Eye (tissue), 1 donor: ENCODE data around the gene PIK3C2G.
"Not testable (repeated sequence)": the region's sequence is repeated elsewhere in the genome, so short reads cannot be mapped to it uniquely, and the experiment has no call there.

Experiments used
- DNase-seq: peaks from one replicate; pipeline ENCODE4 v3.0.0-alpha.2; 2015

PIK3C2G gene

GRCh38 chr12:18651525-18651924 is 390.2 kb downstream of the PIK3C2G start:
- no peak for DNase-seq

DNA sequence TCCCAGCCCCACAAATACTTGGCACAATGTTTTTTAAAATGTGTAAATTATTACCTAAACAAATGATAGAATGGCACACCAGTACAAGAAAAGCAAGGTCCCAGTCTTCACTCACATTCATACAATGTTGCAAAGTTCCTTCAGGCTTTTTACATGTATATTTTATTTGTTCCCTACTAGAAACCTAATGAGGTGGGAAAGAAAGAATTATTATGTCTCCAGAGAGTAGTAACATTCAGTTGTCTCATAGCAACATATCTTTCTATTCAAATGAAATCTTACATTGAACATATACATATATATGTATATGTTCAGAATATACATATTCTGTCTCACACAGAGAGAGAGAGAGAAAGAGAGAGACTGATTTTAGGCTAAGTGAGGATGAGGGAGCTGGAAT is 391.3 kb downstream of the PIK3C2G start:
- no peak for DNase-seq

DNA sequence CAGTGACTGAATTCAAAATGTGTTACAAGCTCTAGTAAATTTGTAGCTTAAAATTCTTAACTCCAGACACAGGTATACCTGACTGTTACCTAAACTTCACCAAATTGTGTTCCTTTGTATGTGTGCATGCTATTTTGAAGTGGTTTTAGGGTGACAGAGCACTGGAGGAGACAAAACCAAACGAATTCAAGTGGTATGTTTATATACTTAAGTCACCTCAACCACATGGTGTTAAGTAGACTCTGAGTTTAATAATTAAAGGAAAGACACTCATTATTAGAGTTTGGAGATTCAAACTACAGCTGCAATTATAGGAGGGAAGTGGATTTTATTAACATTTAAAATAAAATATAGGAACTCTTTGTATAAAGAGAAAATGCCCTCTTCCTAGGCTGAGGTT is 392.1 kb downstream of the PIK3C2G start:
- DNase-seq, result no peak

DNA sequence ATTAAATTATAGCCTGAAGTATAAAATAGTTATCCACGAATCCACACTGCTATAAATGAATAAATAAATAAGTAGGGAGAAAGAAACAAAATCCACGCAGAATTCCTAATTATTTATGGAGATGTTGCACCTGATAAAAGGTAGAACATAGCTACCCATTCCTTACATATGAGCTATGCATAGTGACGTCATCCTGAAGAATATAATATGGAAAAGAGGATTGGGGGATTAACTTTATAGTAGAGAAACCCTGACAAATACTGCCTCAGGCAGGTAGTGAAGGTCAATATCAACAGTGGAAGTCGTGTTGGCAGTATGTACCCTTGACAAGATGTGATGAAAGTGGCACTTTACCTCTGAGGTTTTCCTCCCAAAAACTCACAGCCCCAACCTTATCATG is 394.0 kb downstream of the PIK3C2G start:
- DNase-seq, result no peak

- DNase-seq, result no peak
Measured at GRCh38 chr12:18658179-18658578, 396.9 kb downstream of the PIK3C2G start.

- DNase-seq, result no peak
Measured at GRCh38 chr12:18658829-18659228, 397.5 kb downstream of the PIK3C2G start.

GRCh38 chr12:18676141-18676540 is 414.8 kb downstream of the PIK3C2G start:
- DNase-seq, result no peak

DNA sequence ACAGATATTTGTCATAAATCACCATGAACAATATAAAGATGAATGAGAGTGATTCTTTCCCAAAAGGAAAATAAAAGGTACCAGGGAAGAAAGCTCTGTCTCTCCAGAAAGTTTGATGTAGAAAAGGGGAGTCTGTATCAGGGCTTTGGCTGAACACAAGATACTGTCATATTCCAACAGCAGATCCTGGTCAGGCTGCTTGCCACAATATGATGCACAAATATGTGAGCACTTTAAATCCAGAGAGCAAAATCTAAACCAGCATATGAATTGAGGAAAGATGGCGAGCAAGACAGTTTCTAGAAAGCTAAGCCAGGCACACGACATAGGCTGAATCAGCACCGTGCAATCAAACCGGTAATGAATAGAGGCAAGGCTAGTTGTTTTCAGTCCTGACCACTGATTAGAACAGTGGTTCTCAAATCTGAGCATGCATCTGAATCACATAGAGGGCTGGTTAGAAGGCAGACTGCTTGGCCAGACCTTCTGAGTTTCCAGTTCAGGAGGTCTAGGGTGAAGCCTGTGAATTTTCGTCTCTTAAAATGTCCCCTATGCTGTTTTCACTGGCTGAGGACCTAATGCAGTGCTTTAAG is 415.8 kb downstream of the PIK3C2G start:
- peak; percentile 8 for DNase-seq

- no peak for DNase-seq
Measured at GRCh38 chr12:18681818-18682217, 420.5 kb downstream of the PIK3C2G start.

DNA sequence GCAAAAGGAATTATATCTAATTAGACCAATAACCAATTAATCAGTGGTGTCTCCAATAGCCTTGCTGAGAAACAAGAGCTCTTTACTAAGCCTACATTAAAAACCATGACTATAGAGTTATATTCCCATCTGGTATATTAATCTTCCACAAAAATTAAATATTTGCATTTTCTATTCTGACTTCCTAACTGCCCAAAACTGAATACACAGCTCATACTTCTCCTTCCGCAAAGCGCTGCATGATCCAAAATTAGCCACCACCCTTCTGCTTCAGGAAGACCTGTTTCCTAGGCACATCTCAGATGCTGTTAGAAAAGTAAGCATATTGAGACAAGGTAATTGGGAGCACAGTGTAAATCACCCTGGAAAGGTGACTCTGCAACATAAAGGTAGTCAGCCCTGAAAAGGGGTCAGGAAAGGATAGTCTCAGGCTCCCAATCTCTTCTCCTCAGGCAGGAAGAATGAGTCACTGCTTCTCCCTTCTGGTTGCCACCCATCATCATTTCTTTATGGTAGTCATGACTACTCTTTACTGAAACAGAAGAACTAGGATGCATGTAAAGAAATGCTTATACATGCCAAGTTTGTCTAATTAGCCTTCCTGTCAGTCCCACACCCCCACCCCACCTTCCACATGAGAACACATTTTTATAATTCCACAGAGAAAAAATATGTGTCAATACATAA is 422.2 kb downstream of the PIK3C2G start:
- no peak for DNase-seq

DNA sequence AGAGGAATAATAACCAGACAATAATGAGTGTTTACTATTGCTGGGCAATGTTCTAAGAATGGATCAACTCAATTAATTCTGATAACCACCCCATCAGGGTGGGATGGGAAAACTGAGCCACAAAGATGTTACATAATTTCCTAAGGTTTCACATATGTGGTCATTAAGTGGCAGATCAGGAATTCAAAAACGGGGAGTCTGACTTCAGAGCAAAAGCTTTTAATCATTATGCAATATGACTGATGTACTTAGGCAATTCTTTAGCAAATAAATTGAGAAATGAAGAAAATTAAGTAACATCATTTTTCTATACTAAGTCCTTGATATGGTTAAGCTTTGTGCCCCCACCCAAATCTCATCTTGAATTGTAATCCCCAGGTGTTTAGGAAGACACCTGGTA is 423.1 kb downstream of the PIK3C2G start:
- DNase-seq, result no peak

GRCh38 chr12:18689771-18690170 is 428.5 kb downstream of the PIK3C2G start:
- DNase-seq, result no peak

- no peak for DNase-seq
Measured at GRCh38 chr12:18690653-18691052, 429.3 kb downstream of the PIK3C2G start.

GRCh38 chr12:18693986-18694385 is 432.7 kb downstream of the PIK3C2G start:
- not testable (repeated sequence) for DNase-seq

DNA sequence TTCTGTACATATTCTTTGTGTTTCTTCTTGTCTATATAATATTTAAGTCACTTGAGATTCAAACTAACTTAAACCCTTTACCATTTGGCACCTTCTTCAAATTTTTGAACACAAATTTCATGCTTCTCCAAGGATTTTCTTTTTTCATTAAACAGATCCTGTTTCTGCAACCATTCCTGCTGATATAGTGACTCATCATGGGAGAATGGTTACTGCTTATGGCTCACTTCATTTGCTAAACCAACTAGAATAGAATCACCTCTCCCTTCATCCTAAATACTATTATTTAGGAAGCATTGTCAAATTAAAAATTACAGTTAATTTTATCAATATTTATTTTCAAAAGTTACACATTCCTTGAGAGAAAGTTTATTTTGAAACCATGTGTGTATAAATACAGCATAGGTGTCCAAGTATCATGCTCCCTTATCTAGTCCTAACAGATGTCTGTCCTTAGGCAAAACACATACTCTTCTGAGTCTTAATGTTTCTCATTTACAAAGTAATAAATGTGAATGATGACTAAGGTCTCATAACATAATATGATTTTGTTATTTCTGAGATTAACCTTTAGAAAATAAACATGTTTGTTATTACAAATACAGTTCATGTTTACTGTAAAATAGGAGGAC is 435.8 kb downstream of the PIK3C2G start:
- DNase-seq, result no peak
